MM.1S (cell line): ENCODE measurements around the gene RBM15B.

ENCODE experiments used
- DNase-seq: peaks from one replicate; pipeline ENCODE4 v3.0.0-alpha.2; 2015
- H2AFZ ChIP-seq: fragments of 300-600 bp; sonication (generic); 2 replicates; pipeline ENCODE4 v1.6.0; 2016; ENCODE audit warnings: antibody characterized with exemption, low read length
- H3F3A ChIP-seq: fragments of 300-600 bp; sonication (generic); 2 replicates; pipeline ENCODE4 v1.6.1; 2016; ENCODE audit warnings: mild to moderate bottlenecking, antibody characterized with exemption, low read length, moderate library complexity, mixed read lengths; ENCODE audit not compliant: insufficient read depth
- H3K27ac ChIP-seq: fragments of 300-600 bp; sonication (generic); 2 replicates; pipeline ENCODE4 v1.5.1; 2016; ENCODE audit warnings: mild to moderate bottlenecking, low read length
- H3K27me3 ChIP-seq: fragments of 300-600 bp; sonication (generic); replicated peaks from 2 replicates; pipeline ENCODE4 v1.6.0; 2016; ENCODE audit warnings: low read length; ENCODE audit not compliant: insufficient read depth
- H3K36me3 ChIP-seq: fragments of 300-600 bp; sonication (generic); replicated peaks from 2 replicates; pipeline ENCODE4 v1.6.1; 2016; ENCODE audit warnings: mild to moderate bottlenecking, low read length, mixed read lengths; ENCODE audit not compliant: insufficient read depth
- H3K4me1 ChIP-seq: fragments of 300-600 bp; sonication (generic); 2 replicates; pipeline ENCODE4 v1.6.1; 2016; ENCODE audit warnings: low read length, mixed read lengths
- H3K4me2 ChIP-seq: fragments of 300-600 bp; sonication (generic); 2 replicates; pipeline ENCODE4 v1.6.0; 2016; ENCODE audit warnings: low read depth, low read length
- H3K4me3 ChIP-seq: fragments of 300-600 bp; sonication (generic); 2 replicates; pipeline ENCODE4 v1.5.1; 2016; ENCODE audit warnings: low read length, mixed read lengths
- H3K79me2 ChIP-seq: fragments of 300-600 bp; sonication (generic); 2 replicates; pipeline ENCODE4 v1.6.1; 2016; ENCODE audit warnings: mixed run types, low read length, mixed read lengths
- H3K9ac ChIP-seq: fragments of 300-600 bp; sonication (generic); 2 replicates; pipeline ENCODE4 v1.6.1; 2016; ENCODE audit warnings: low read length, mixed read lengths
- H3K9me2 ChIP-seq: fragments of 300-600 bp; sonication (generic); replicated peaks from 2 replicates; pipeline ENCODE4 v1.6.1; 2016; ENCODE audit warnings: mild to moderate bottlenecking, low read length, mixed read lengths; ENCODE audit not compliant: insufficient read depth
- H3K9me3 ChIP-seq: fragments of 300-600 bp; sonication (generic); replicated peaks from 2 replicates; pipeline ENCODE4 v1.6.1; 2016; ENCODE audit warnings: mild to moderate bottlenecking, low read length, mixed read lengths; ENCODE audit not compliant: insufficient read depth
- H4K20me1 ChIP-seq: fragments of 300-600 bp; sonication (generic); 2 replicates; pipeline ENCODE4 v1.6.1; 2016; ENCODE audit warnings: mild to moderate bottlenecking, low read length, moderate library complexity, mixed read lengths; ENCODE audit not compliant: insufficient read depth
- CTCF ChIP-seq: fragments of 300-600 bp; sonication (generic); IDR thresholded peaks from 2 replicates; pipeline ENCODE4 v1.5.1; 2016; ENCODE audit warnings: antibody characterized with exemption, low read length, mixed read lengths
- EZH2 ChIP-seq: fragments of 300-600 bp; sonication (generic); optimal IDR thresholded peaks from 2 replicates; pipeline ENCODE3; 2017; ENCODE audit warnings: low read depth, mild to moderate bottlenecking, antibody characterized with exemption, low read length, mixed read lengths
- EZH2phosphoT487 ChIP-seq: fragments of 300-600 bp; sonication (generic); IDR thresholded peaks from 2 replicates; pipeline ENCODE4 v1.6.1; 2018; ENCODE audit warnings: antibody characterized with exemption, low read length

RBM15B gene

DNA sequence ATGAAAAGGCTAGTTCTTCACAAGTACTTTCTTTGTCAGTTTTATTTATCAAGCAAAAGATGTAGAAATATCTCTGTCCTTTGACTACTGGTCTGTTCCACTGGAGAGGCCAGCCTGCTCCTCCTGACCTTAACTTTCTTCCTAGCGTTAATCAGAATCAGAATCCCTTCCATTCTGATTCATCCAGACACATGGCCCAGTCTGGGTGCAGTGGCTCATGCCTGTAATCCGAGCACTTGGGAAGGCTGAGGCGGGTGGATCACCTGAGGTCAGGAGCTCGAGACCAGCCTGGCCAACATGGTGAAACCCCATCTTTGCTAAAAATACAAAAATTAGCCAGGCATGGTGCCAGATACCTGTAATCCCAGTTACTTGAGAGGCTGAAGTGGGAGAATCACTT, 38.0 kb upstream of the RBM15B start:
- H3F3A ChIP-seq = no peaks in the 10 kb centered on the region
- no peak overlapping the region for H3K9ac ChIP-seq
- H2AFZ ChIP-seq = no peak overlapping the region
- H3K4me1 ChIP-seq = no peaks in the 10 kb centered on the region
- no peak overlapping the region for H3K4me3 ChIP-seq
- no peak overlapping the region for H3K27ac ChIP-seq
- no peaks in the 10 kb centered on the region for H3K9me3 ChIP-seq
- no peaks in the 10 kb centered on the region for H4K20me1 ChIP-seq
- no peaks in the 10 kb centered on the region for H3K79me2 ChIP-seq
- H3K27me3 ChIP-seq = no peaks in the 10 kb centered on the region
- H3K36me3 ChIP-seq = no peaks in the 10 kb centered on the region
- no peak overlapping the region for H3K4me2 ChIP-seq
- TF ChIP-seq CTCF (no peak), EZH2 (no peak), EZH2phosphoT487 (no peak)
- no peak for DNase-seq
- no peaks in the 10 kb centered on the region for H3K9me2 ChIP-seq

GRCh38 chr3:51353691-51354090, 37.4 kb upstream of the RBM15B start:
- Histone ChIP-seq H3K79me2 (no peaks in the 10 kb centered on the region), H3K9me2 (no peaks in the 10 kb centered on the region), H3K4me1 (no peaks in the 10 kb centered on the region), H3K4me3 (no peak overlapping the region), H4K20me1 (no peaks in the 10 kb centered on the region), H3K9me3 (no peaks in the 10 kb centered on the region), H2AFZ (no peak overlapping the region), H3K36me3 (no peaks in the 10 kb centered on the region), H3K27ac (no peak overlapping the region), H3K9ac (no peak overlapping the region), H3K27me3 (no peaks in the 10 kb centered on the region), H3K4me2 (no peak overlapping the region), H3F3A (no peaks in the 10 kb centered on the region)
- TF ChIP-seq EZH2phosphoT487 (no peak), CTCF (no peak), EZH2 (no peak)
- no peak for DNase-seq

- TF ChIP-seq CTCF (no peak), EZH2phosphoT487 (no peak)
- Histone ChIP-seq H3K4me1 (no peaks in the 10 kb centered on the region), H3K27ac (no peak overlapping the region), H3K9ac (no peak overlapping the region), H3K27me3 (no peaks in the 10 kb centered on the region), H3K4me3 (no peak overlapping the region), H3K36me3 (no peaks in the 10 kb centered on the region), H3K9me3 (no peaks in the 10 kb centered on the region), H3K9me2 (no peaks in the 10 kb centered on the region), H4K20me1 (no peaks in the 10 kb centered on the region), H2AFZ (no peak overlapping the region), H3K79me2 (no peaks in the 10 kb centered on the region), H3F3A (no peaks in the 10 kb centered on the region), H3K4me2 (no peak overlapping the region)
- DNase-seq = no peak
Measured at GRCh38 chr3:51354172-51354571, 36.9 kb upstream of the RBM15B start.
